ENCODE results near the gene SMARCC2. TPM values are rescaled to one million over a fixed set of nuclear protein-coding genes. Genes with fewer than 3 reads are reported as not detected.
A peak's percentile ranks its signal among the peaks of the same experiment; 100 is the strongest.

Gene SMARCC2
- total RNA-seq, 1 experiment from 2014 or later = 94.8 TPM

DNA sequence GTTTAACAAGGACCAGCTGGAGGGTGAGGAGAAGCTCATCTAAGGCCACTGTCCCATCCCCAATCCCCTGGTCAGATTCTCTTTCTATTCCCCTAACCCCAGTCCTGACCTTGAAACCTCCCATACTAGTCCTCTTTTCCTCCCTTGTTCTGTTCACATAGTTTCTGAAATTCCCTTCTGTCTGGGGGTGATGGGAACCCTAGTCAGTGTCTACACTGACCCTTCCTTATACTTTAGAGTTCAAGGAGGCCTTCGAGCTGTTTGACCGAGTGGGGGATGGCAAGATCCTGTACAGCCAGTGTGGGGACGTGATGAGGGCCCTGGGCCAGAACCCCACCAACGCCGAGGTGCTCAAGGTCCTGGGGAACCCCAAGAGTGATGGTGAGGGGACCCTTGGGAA is 34.5 kb downstream of the SMARCC2 start:
- no peak for TF ChIP-seq CTCF (IDR thresholded peaks at IDR 0.05; ENCODE audit: insufficient read depth in 1 of 2, low read depth in 1 of 2, low read length in 1 of 2, severe bottlenecking in 1 of 2, unreplicated experiment in 1 of 2)
- CTCF ChIA-PET = no interaction called here
- POLR2A ChIA-PET = interaction anchor here (0.6 kb wide), 1 partner anchor 28 kb away, joined by 3 read pairs; no protein-coding TSS in a partner anchor
- peaks cover 21% of the 10 kb centered on the region for H3K4me1 Mint-ChIP-seq (ENCODE audit: low read depth, unreplicated experiment)
- no peaks in the 10 kb centered on the region for H3K9me3 Mint-ChIP-seq (ENCODE audit: unreplicated experiment)
- no TSS peak for BruUV-seq (replicated peaks)
- H3K27me3 ChIP-seq (replicated peaks; ENCODE audit: control insufficient read depth, insufficient read depth, low read length) = no peaks in the 10 kb centered on the region
- DNase-seq = no peak
- no peaks in the 10 kb centered on the region for H3K9me3 ChIP-seq
- H3K4me3 Mint-ChIP-seq (ENCODE audit: unreplicated experiment) = peak overlapping the region; percentile 53
- no peaks in the 10 kb centered on the region for H3K27me3 Mint-ChIP-seq (ENCODE audit: insufficient read depth, unreplicated experiment)
- peaks cover 54% of the 10 kb centered on the region for H3K36me3 Mint-ChIP-seq (ENCODE audit: insufficient read depth, unreplicated experiment)
- no peak overlapping the region for H3K27ac Mint-ChIP-seq (ENCODE audit: unreplicated experiment)
- intact Hi-C loops (cut with micrococcal nuclease; ENCODE audit: unreplicated experiment) = no loop called here
- no peak overlapping the region for H3K4me3 ChIP-seq (ENCODE audit: low read depth, low read length)
- no peaks in the 10 kb centered on the region; the same call in 1 of the 2 replicates for H3K36me3 ChIP-seq (ENCODE audit: control insufficient read depth, insufficient read depth, low read length)
- H3K4me1 ChIP-seq = peaks cover 16% of the 10 kb centered on the region

- ChIA-PET POLR2A (interaction anchor here (0.6 kb wide), 1 partner anchor 28 kb away, joined by 3 read pairs; no protein-coding TSS in a partner anchor), CTCF (interaction anchor here (0.7 kb wide), 1 partner anchor 52 kb away, joined by 3 read pairs; no protein-coding TSS in a partner anchor)
- Histone ChIP-seq H3K4me3 (ENCODE audit: low read depth, low read length) (no peak overlapping the region), H3K27me3 (replicated peaks; ENCODE audit: control insufficient read depth, insufficient read depth, low read length) (no peaks in the 10 kb centered on the region), H3K36me3 (ENCODE audit: control insufficient read depth, insufficient read depth, low read length) (no peaks in the 10 kb centered on the region; the same call in 1 of the 2 replicates), H3K9me3 (no peaks in the 10 kb centered on the region), H3K4me1 (peaks cover 12% of the 10 kb centered on the region)
- intact Hi-C loops (cut with micrococcal nuclease; ENCODE audit: unreplicated experiment) = no loop called here
- Mint-ChIP-seq H3K4me1 (ENCODE audit: low read depth, unreplicated experiment) (peaks cover 20% of the 10 kb centered on the region), H3K36me3 (ENCODE audit: insufficient read depth, unreplicated experiment) (peaks cover 49% of the 10 kb centered on the region), H3K27ac (ENCODE audit: unreplicated experiment) (no peak overlapping the region), H3K9me3 (ENCODE audit: unreplicated experiment) (no peaks in the 10 kb centered on the region), H3K4me3 (ENCODE audit: unreplicated experiment) (peak overlapping the region; percentile 53), H3K27me3 (ENCODE audit: insufficient read depth, unreplicated experiment) (no peaks in the 10 kb centered on the region)
- no peak for TF ChIP-seq CTCF (IDR thresholded peaks at IDR 0.05; ENCODE audit: insufficient read depth in 1 of 2, low read depth in 1 of 2, low read length in 1 of 2, severe bottlenecking in 1 of 2, unreplicated experiment in 1 of 2)
- no TSS peak for BruUV-seq (replicated peaks)
- no peak for DNase-seq
Measured at GRCh38 chr12:56154246-56154771, 35.0 kb downstream of the SMARCC2 start.

DNA sequence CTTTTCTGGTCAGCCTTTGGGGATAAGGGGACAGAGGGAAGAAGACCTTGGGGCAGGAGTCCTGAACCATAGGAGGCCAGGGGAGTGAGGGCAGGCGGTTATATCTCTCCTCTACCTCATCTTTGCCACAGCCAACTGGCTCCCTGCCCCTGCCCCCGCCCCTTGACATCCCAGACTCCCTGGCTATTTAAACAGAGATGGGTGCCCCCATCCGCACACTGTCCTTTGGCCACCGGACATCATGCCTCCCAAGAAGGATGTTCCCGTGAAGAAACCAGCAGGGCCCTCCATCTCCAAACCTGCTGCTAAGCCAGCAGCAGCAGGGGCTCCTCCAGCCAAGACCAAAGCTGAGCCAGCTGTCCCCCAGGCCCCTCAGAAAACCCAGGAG is 35.6 kb downstream of the SMARCC2 start:
- peaks cover 43% of the 10 kb centered on the region for H3K36me3 Mint-ChIP-seq (ENCODE audit: insufficient read depth, unreplicated experiment)
- no peaks in the 10 kb centered on the region for H3K9me3 ChIP-seq
- ChIA-PET CTCF (interaction anchor here (0.7 kb wide), 1 partner anchor 53 kb away, joined by 3 read pairs; no protein-coding TSS in a partner anchor), POLR2A (no interaction called here)
- no TSS peak for BruUV-seq (replicated peaks)
- TF ChIP-seq CTCF (IDR thresholded peaks at IDR 0.05; ENCODE audit: insufficient read depth in 1 of 2, low read depth in 1 of 2, low read length in 1 of 2, severe bottlenecking in 1 of 2, unreplicated experiment in 1 of 2) = no peak
- peaks cover 20% of the 10 kb centered on the region for H3K4me1 Mint-ChIP-seq (ENCODE audit: low read depth, unreplicated experiment)
- no peaks in the 10 kb centered on the region for H3K9me3 Mint-ChIP-seq (ENCODE audit: unreplicated experiment)
- DNase-seq = no peak
- H3K4me3 Mint-ChIP-seq (ENCODE audit: unreplicated experiment) = peak overlapping the region; percentile 87
- H3K27me3 ChIP-seq (replicated peaks; ENCODE audit: control insufficient read depth, insufficient read depth, low read length) = no peaks in the 10 kb centered on the region
- H3K36me3 ChIP-seq (ENCODE audit: control insufficient read depth, insufficient read depth, low read length) = no peaks in the 10 kb centered on the region
- peak overlapping the region; percentile 73 for H3K4me3 ChIP-seq (ENCODE audit: low read depth, low read length)
- H3K4me1 ChIP-seq = peaks cover 12% of the 10 kb centered on the region
- peak overlapping the region; percentile 98 for H3K27ac Mint-ChIP-seq (ENCODE audit: unreplicated experiment)
- intact Hi-C loops (cut with micrococcal nuclease; ENCODE audit: unreplicated experiment) = no loop called here
- H3K27me3 Mint-ChIP-seq (ENCODE audit: insufficient read depth, unreplicated experiment) = no peaks in the 10 kb centered on the region
